Measurements from ENCODE around the gene AP2S1.
A peak's percentile ranks its signal among the peaks of the same experiment; 100 is the strongest.

The AP2S1 gene

GRCh38 chr19:46850228-46851203 is at the start of gene AP2S1 (continued):
- TF ChIP-seq ZNF148 (tag by site-specific recombination; IDR thresholded peaks at IDR 0.05; ENCODE audit: borderline replicate concordance) (no peak), ZNF37A (tag by site-specific recombination; IDR thresholded peaks at IDR 0.05) (no peak), SP3 (tag by site-specific recombination; IDR thresholded peaks at IDR 0.05) (peak; percentile 95), ZNF24 (tag by site-specific recombination; IDR thresholded peaks at IDR 0.05) (peak; percentile 46), ZNF2 (tag by site-specific recombination; IDR thresholded peaks at IDR 0.05) (peak; percentile 92), ZNF701 (tag by site-specific recombination; IDR thresholded peaks at IDR 0.05) (no peak), ZNF561 (tag by site-specific recombination; IDR thresholded peaks at IDR 0.05; ENCODE audit: borderline replicate concordance) (peak; percentile 44; the same call in 1 of the 2 replicates), ZXDB (tag by site-specific recombination; IDR thresholded peaks at IDR 0.05) (peak; percentile 95), ZNF610 (tag by site-specific recombination; IDR thresholded peaks at IDR 0.05; ENCODE audit: borderline replicate concordance) (no peak), ZFHX2 (tag by site-specific recombination; conservative IDR thresholded peaks at IDR 0.05) (0 out of 2 replicates have a peak, but pooled peaks have one; percentile 52), TSHZ1 (tag by site-specific recombination; IDR thresholded peaks at IDR 0.05; ENCODE audit: borderline replicate concordance) (0 out of 2 replicates have a peak, but pooled peaks have one; percentile 41), ZNF394 (tag by site-specific recombination; IDR thresholded peaks at IDR 0.05; ENCODE audit: borderline replicate concordance) (0 out of 2 replicates have a peak, but pooled peaks have one; percentile 33), GLIS1 (tag by site-specific recombination; IDR thresholded peaks at IDR 0.05) (peak; percentile 12), ZBTB8A (tag by site-specific recombination; IDR thresholded peaks at IDR 0.05) (peak; percentile 84), ZIC2 (tag by site-specific recombination; IDR thresholded peaks at IDR 0.05) (no peak), ZNF529 (tag by site-specific recombination; IDR thresholded peaks at IDR 0.05; ENCODE audit: insufficient replicate concordance) (no peak), ZNF354C (tag by site-specific recombination; IDR thresholded peaks at IDR 0.05; ENCODE audit: borderline replicate concordance, low read depth) (no peak), SCRT1 (tag by site-specific recombination; IDR thresholded peaks at IDR 0.05; ENCODE audit: borderline replicate concordance) (no peak), ZNF184 (tag by site-specific recombination; IDR thresholded peaks at IDR 0.05) (no peak), PRDM4 (tag by site-specific recombination; IDR thresholded peaks at IDR 0.05) (0 out of 2 replicates have a peak, but pooled peaks have one; percentile 12), ZNF341 (tag by site-specific recombination; IDR thresholded peaks at IDR 0.05; ENCODE audit: low read depth) (peak; percentile 67; the same call in 1 of the 2 replicates), INSM2 (tag by site-specific recombination; IDR thresholded peaks at IDR 0.05) (no peak)
- TF ChIP-seq, protein P1, sequence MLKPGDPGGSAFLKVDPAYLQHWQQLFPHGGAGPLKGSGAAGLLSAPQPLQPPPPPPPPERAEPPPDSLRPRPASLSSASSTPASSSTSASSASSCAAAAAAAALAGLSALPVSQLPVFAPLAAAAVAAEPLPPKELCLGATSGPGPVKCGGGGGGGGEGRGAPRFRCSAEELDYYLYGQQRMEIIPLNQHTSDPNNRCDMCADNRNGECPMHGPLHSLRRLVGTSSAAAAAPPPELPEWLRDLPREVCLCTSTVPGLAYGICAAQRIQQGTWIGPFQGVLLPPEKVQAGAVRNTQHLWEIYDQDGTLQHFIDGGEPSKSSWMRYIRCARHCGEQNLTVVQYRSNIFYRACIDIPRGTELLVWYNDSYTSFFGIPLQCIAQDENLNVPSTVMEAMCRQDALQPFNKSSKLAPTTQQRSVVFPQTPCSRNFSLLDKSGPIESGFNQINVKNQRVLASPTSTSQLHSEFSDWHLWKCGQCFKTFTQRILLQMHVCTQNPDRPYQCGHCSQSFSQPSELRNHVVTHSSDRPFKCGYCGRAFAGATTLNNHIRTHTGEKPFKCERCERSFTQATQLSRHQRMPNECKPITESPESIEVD (tag by site-specific recombination; IDR thresholded peaks at IDR 0.05): no peak
- TF ChIP-seq, protein P2, sequence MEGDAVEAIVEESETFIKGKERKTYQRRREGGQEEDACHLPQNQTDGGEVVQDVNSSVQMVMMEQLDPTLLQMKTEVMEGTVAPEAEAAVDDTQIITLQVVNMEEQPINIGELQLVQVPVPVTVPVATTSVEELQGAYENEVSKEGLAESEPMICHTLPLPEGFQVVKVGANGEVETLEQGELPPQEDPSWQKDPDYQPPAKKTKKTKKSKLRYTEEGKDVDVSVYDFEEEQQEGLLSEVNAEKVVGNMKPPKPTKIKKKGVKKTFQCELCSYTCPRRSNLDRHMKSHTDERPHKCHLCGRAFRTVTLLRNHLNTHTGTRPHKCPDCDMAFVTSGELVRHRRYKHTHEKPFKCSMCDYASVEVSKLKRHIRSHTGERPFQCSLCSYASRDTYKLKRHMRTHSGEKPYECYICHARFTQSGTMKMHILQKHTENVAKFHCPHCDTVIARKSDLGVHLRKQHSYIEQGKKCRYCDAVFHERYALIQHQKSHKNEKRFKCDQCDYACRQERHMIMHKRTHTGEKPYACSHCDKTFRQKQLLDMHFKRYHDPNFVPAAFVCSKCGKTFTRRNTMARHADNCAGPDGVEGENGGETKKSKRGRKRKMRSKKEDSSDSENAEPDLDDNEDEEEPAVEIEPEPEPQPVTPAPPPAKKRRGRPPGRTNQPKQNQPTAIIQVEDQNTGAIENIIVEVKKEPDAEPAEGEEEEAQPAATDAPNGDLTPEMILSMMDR (tag by site-specific recombination; IDR thresholded peaks at IDR 0.05): peak; percentile 39; the same call in 1 of the 2 replicates

Data from HEK293 (cell line).